Suprapubic skin (tissue), 4 donors: ENCODE measurements around the gene ACOT7. TPM values are rescaled to one million over a fixed set of nuclear protein-coding genes. Genes with fewer than 3 reads are reported as not detected.

Experiments used
- DNase-seq, 2 donors: peaks; one replicate each; pipeline ENCODE4 v3.0.0-alpha.2; 2019; ENCODE audit warnings: low spot score in 2 of 2
- H3K27ac ChIP-seq: fragments of 200-600 bp; sonication (generic); one replicate; pipeline ENCODE4 v1.5.1; 2019
- H3K27me3 ChIP-seq: fragments of 200-600 bp; sonication (generic); one replicate; pipeline ENCODE4 v1.5.1; 2019
- H3K36me3 ChIP-seq: fragments of 200-600 bp; sonication (generic); one replicate; pipeline ENCODE4 v1.5.1; 2019
- H3K4me1 ChIP-seq: fragments of 200-600 bp; sonication (generic); one replicate; pipeline ENCODE4 v1.5.1; 2019
- H3K4me3 ChIP-seq: fragments of 200-600 bp; sonication (generic); one replicate; pipeline ENCODE4 v1.5.1; 2019; ENCODE audit warnings: mild to moderate bottlenecking
- H3K9me3 ChIP-seq: fragments of 200-600 bp; sonication (generic); one replicate; pipeline ENCODE4 v1.5.1; 2019
- CTCF ChIP-seq, 2 donors: fragments of 200-600 bp in 1 of 2; fragments of 450-650 bp in 1 of 2; sonication (generic) in 1 of 2; IDR thresholded peaks; one replicate each; pipeline ENCODE4 v1.5.1; 2016 to 2019; ENCODE audit warnings: antibody characterized with exemption in 2 of 2, mild to moderate bottlenecking in 1 of 2, moderate library complexity in 1 of 2
- EP300 ChIP-seq: sonication (generic); formaldehyde crosslinking; IDR thresholded peaks from one replicate; pipeline ENCODE4 v1.6.1; 2017; ENCODE audit warnings: antibody characterized with exemption
- POLR2A ChIP-seq, 2 donors: fragments of 450-650 bp; IDR thresholded peaks; one replicate each; pipeline ENCODE4 v1.6.1; 2017; ENCODE audit warnings: antibody characterized with exemption in 2 of 2, mild to moderate bottlenecking in 2 of 2, moderate library complexity in 2 of 2
- POLR2AphosphoS5 ChIP-seq, 3 donors: sonication (generic); formaldehyde crosslinking; IDR thresholded peaks; one replicate each; pipeline ENCODE4 v1.6.1; 2017; ENCODE audit warnings: antibody characterized with exemption in 3 of 3
- WGBS: methylation state at CpG from one replicate; pipeline ENCODE4 v1.1.5; 2018; 5-methylcytosine and 5-hydroxymethylcytosine counted together
- total RNA-seq, 4 donors: library from RNA; depleted of rRNA; stranded (reverse); fragments of >200 nt; gene quantifications; one replicate each; pipeline ENCODE4 v1.1.0, GENCODE V29; 2016

ACOT7 gene
- total RNA-seq, 4 donors from 2014 or later = 8.4 to 40.5 (median 26.7) TPM

GRCh38 chr1:6249739-6250689 is 143.6 kb downstream of the ACOT7 start:
- no peaks in the 10 kb centered on the region for H3K9me3 ChIP-seq
- WGBS = 80% methylated on average over 3 of the region's 71 CpGs
- peaks cover 16% of the 10 kb centered on the region for H3K36me3 ChIP-seq
- peaks cover 61% of the 10 kb centered on the region for H3K27me3 ChIP-seq
- H3K4me3 ChIP-seq = peak overlapping the region; percentile 28
- no peak for DNase-seq
- TF ChIP-seq CTCF (IDR thresholded peaks at IDR 0.05) (no peak), POLR2AphosphoS5 (IDR thresholded peaks at IDR 0.05) (no peak)
- H3K4me1 ChIP-seq = peaks cover 35% of the 10 kb centered on the region
- no peak overlapping the region for H3K27ac ChIP-seq

- Histone ChIP-seq H3K4me3 (peak overlapping the region; percentile 28), H3K36me3 (peaks cover 9% of the 10 kb centered on the region), H3K27me3 (peaks cover 70% of the 10 kb centered on the region), H3K27ac (no peak overlapping the region), H3K9me3 (no peaks in the 10 kb centered on the region), H3K4me1 (peaks cover 38% of the 10 kb centered on the region)
- DNase-seq = no peak
- WGBS = 6% methylated on average over 18 of the region's 96 CpGs
- TF ChIP-seq CTCF (IDR thresholded peaks at IDR 0.05) (no peak), POLR2AphosphoS5 (IDR thresholded peaks at IDR 0.05) (no peak)
Observed at GRCh38 chr1:6248932-6249738, 144.4 kb downstream of the ACOT7 start.

GRCh38 chr1:6248161-6248776 is 145.3 kb downstream of the ACOT7 start:
- no peak overlapping the region for H3K27ac ChIP-seq
- TF ChIP-seq EP300 (no peak), POLR2A (IDR thresholded peaks at IDR 0.05) (no peak), CTCF (IDR thresholded peaks at IDR 0.05) (no peak), POLR2AphosphoS5 (IDR thresholded peaks at IDR 0.05) (no peak)
- DNase-seq = peak in 1 of 2 donors; percentile 61
- H3K9me3 ChIP-seq = no peaks in the 10 kb centered on the region
- peaks cover 78% of the 10 kb centered on the region for H3K27me3 ChIP-seq
- H3K4me1 ChIP-seq = peaks cover 38% of the 10 kb centered on the region
- no peak overlapping the region for H3K4me3 ChIP-seq
- peaks cover under 1% of the 10 kb centered on the region for H3K36me3 ChIP-seq
- WGBS = 70% methylated on average over 11 of the region's 14 CpGs

- 58% methylated on average over 3 of the region's 5 CpGs for WGBS
Observed at GRCh38 chr1:6247651-6248050, 145.9 kb downstream of the ACOT7 start.

More at GRCh38 chr1:6247651-6248050, 145.9 kb downstream of the ACOT7 start:
- no peaks in the 10 kb centered on the region for H3K36me3 ChIP-seq
- no peak overlapping the region for H3K4me3 ChIP-seq
- DNase-seq = no peak
- TF ChIP-seq POLR2AphosphoS5 (IDR thresholded peaks at IDR 0.05) = no peak
- TF ChIP-seq POLR2A (IDR thresholded peaks at IDR 0.05) = no peak
- TF ChIP-seq CTCF (IDR thresholded peaks at IDR 0.05) = no peak
- no peak for TF ChIP-seq EP300
- no peak overlapping the region for H3K27ac ChIP-seq
- no peaks in the 10 kb centered on the region for H3K9me3 ChIP-seq
- H3K27me3 ChIP-seq = peaks cover 84% of the 10 kb centered on the region
- peaks cover 40% of the 10 kb centered on the region for H3K4me1 ChIP-seq
